Activated T-cell treated with anti-CD3 and anti-CD28 coated beads, Interleukin-2, amount 50 U/mL, for 72 hours (primary cell): ENCODE data around the gene PPM1H. TPM values are rescaled to one million over a fixed set of nuclear protein-coding genes. Genes with fewer than 3 reads are reported as not detected.

ENCODE experiments used
- ATAC-seq, 2 donors: fragments of 150-1000 bp; cut with Tn5 transposase; replicated peaks in 1 of 2; 2 replicates each; pipeline ENCODE4 v1.10.0; 2021; ENCODE audit warnings: moderate library complexity in 2 of 2, mild to moderate bottlenecking in 1 of 2
- DNase-seq, 2 donors: peaks; one replicate each; pipeline ENCODE4 v3.0.0; 2021 to 2022; ENCODE audit warnings: mixed read lengths in 1 of 2
- H3K27ac Mint-ChIP-seq: one replicate; pipeline ENCODE4 v1.8.0; 2022; ENCODE audit warnings: mild to moderate bottlenecking, moderate library complexity, mixed read lengths
- H3K27me3 Mint-ChIP-seq: one replicate; pipeline ENCODE4 v1.8.0; 2022; ENCODE audit warnings: low read depth, mixed read lengths
- H3K36me3 Mint-ChIP-seq, 2 donors: one replicate each; pipeline ENCODE4 v1.8.0; 2022; ENCODE audit warnings: mixed read lengths in 2 of 2, mild to moderate bottlenecking in 1 of 2; ENCODE audit not compliant: insufficient read depth in 2 of 2
- H3K4me1 Mint-ChIP-seq: one replicate; pipeline ENCODE4 v1.8.0; 2022; ENCODE audit warnings: low read depth, mixed read lengths
- H3K4me3 Mint-ChIP-seq, 2 donors: one replicate each; pipeline ENCODE4 v1.8.0; 2022; ENCODE audit warnings: mild to moderate bottlenecking in 2 of 2, mixed read lengths in 2 of 2, moderate library complexity in 2 of 2
- H3K9me3 Mint-ChIP-seq, 2 donors: one replicate each; pipeline ENCODE4 v1.8.0; 2022; ENCODE audit warnings: mixed read lengths in 2 of 2
- total RNA-seq, 2 donors: library from RNA; stranded (reverse); gene quantifications; one replicate each; pipeline ENCODE4 v1.2.3, GENCODE V29; 2022

Gene PPM1H
- total RNA-seq, 2 donors from 2014 or later, result not detected

- peaks cover 13% of the 10 kb centered on the region for H3K4me1 Mint-ChIP-seq
These were observed 3.5 kb downstream of the PPM1H start for GRCh38 chr12:62931477-62931876.

GRCh38 chr12:62930546-62931425 lies 4.2 kb downstream of the PPM1H start:
- Mint-ChIP-seq H3K27ac (no peak overlapping the region), H3K4me3 (no peak overlapping the region), H3K36me3 (peaks cover 0 to 5% of the 10 kb centered on the region in 2 donors), H3K27me3 (peaks cover 50% of the 10 kb centered on the region), H3K9me3 (no peaks in the 10 kb centered on the region), H3K4me1 (peaks cover 13% of the 10 kb centered on the region)
- DNase-seq (no peak), ATAC-seq (no peak)

More at GRCh38 chr12:62931477-62931876, 3.5 kb downstream of the PPM1H start:
- Mint-ChIP-seq H3K9me3 (no peaks in the 10 kb centered on the region), H3K27ac (no peak overlapping the region), H3K36me3 (peaks cover 0 to 5% of the 10 kb centered on the region in 2 donors), H3K4me3 (no peak overlapping the region), H3K27me3 (peaks cover 53% of the 10 kb centered on the region)
- DNase-seq, result no peak
- no peak for ATAC-seq

- ATAC-seq, result no peak
- H3K27ac Mint-ChIP-seq, result no peak overlapping the region
- H3K36me3 Mint-ChIP-seq, result peaks cover 0 to 4% of the 10 kb centered on the region in 2 donors
- H3K4me3 Mint-ChIP-seq, result no peak overlapping the region
- DNase-seq, result no peak
- H3K27me3 Mint-ChIP-seq, result peaks cover 39% of the 10 kb centered on the region
- H3K9me3 Mint-ChIP-seq, result no peaks in the 10 kb centered on the region
- H3K4me1 Mint-ChIP-seq, result peaks cover 7% of the 10 kb centered on the region
These were observed 6.3 kb downstream of the PPM1H start for GRCh38 chr12:62928632-62929031.

GRCh38 chr12:62925680-62926079 lies 9.3 kb downstream of the PPM1H start:
- no peak for ATAC-seq
- H3K9me3 Mint-ChIP-seq, result no peaks in the 10 kb centered on the region
- no peak overlapping the region for H3K4me3 Mint-ChIP-seq
- H3K4me1 Mint-ChIP-seq, result no peaks in the 10 kb centered on the region
- no peaks in the 10 kb centered on the region for H3K36me3 Mint-ChIP-seq
- peaks cover 19% of the 10 kb centered on the region for H3K27me3 Mint-ChIP-seq
- DNase-seq, result no peak
- no peak overlapping the region for H3K27ac Mint-ChIP-seq

- Mint-ChIP-seq H3K9me3 (no peaks in the 10 kb centered on the region), H3K36me3 (no peaks in the 10 kb centered on the region)
- ATAC-seq, result no peak
These were observed 10.9 kb downstream of the PPM1H start for GRCh38 chr12:62924084-62924483.

GRCh38 chr12:62922539-62922938 lies 12.4 kb downstream of the PPM1H start:
- DNase-seq, result no peak
- ATAC-seq, result no peak
- no peak overlapping the region for H3K4me3 Mint-ChIP-seq
- peaks cover 5% of the 10 kb centered on the region for H3K27me3 Mint-ChIP-seq
- H3K4me1 Mint-ChIP-seq, result no peaks in the 10 kb centered on the region
- H3K9me3 Mint-ChIP-seq, result no peaks in the 10 kb centered on the region
- no peaks in the 10 kb centered on the region for H3K36me3 Mint-ChIP-seq
- H3K27ac Mint-ChIP-seq, result no peak overlapping the region

More at GRCh38 chr12:62924084-62924483, 10.9 kb downstream of the PPM1H start:
- H3K4me1 Mint-ChIP-seq, result no peaks in the 10 kb centered on the region
- no peak overlapping the region for H3K4me3 Mint-ChIP-seq
- no peak overlapping the region for H3K27ac Mint-ChIP-seq
- H3K27me3 Mint-ChIP-seq, result peaks cover 6% of the 10 kb centered on the region
- DNase-seq, result no peak

GRCh38 chr12:62919838-62920237 lies 15.1 kb downstream of the PPM1H start:
- H3K4me1 Mint-ChIP-seq, result no peaks in the 10 kb centered on the region
- no peak overlapping the region for H3K4me3 Mint-ChIP-seq
- no peak for DNase-seq
- H3K36me3 Mint-ChIP-seq, result no peaks in the 10 kb centered on the region
- no peaks in the 10 kb centered on the region for H3K9me3 Mint-ChIP-seq
- H3K27ac Mint-ChIP-seq, result no peak overlapping the region
- H3K27me3 Mint-ChIP-seq, result peaks cover 6% of the 10 kb centered on the region
- ATAC-seq, result no peak

- Mint-ChIP-seq H3K36me3 (no peaks in the 10 kb centered on the region), H3K4me1 (no peaks in the 10 kb centered on the region), H3K4me3 (no peak overlapping the region), H3K27me3 (peaks cover 12% of the 10 kb centered on the region), H3K27ac (no peak overlapping the region), H3K9me3 (no peaks in the 10 kb centered on the region)
- ATAC-seq (no peak), DNase-seq (no peak)
These were observed 17.0 kb downstream of the PPM1H start for GRCh38 chr12:62917926-62918325.

- Mint-ChIP-seq H3K36me3 (no peaks in the 10 kb centered on the region), H3K9me3 (no peaks in the 10 kb centered on the region), H3K4me3 (no peak overlapping the region), H3K27ac (no peak overlapping the region), H3K27me3 (peaks cover 12% of the 10 kb centered on the region), H3K4me1 (no peaks in the 10 kb centered on the region)
- ATAC-seq (no peak), DNase-seq (no peak)
These were observed 18.1 kb downstream of the PPM1H start for GRCh38 chr12:62916632-62917425.

GRCh38 chr12:62915204-62915529 lies 19.8 kb downstream of the PPM1H start:
- ATAC-seq (no peak), DNase-seq (no peak)
- peaks cover 12% of the 10 kb centered on the region for H3K27me3 Mint-ChIP-seq
- no peak overlapping the region for H3K27ac Mint-ChIP-seq
- H3K9me3 Mint-ChIP-seq, result no peaks in the 10 kb centered on the region
- H3K4me3 Mint-ChIP-seq, result no peak overlapping the region
- H3K4me1 Mint-ChIP-seq, result no peaks in the 10 kb centered on the region
- H3K36me3 Mint-ChIP-seq, result no peaks in the 10 kb centered on the region

- Mint-ChIP-seq H3K36me3 (no peaks in the 10 kb centered on the region), H3K9me3 (no peaks in the 10 kb centered on the region), H3K27ac (no peak overlapping the region), H3K27me3 (peaks cover 18% of the 10 kb centered on the region), H3K4me3 (no peak overlapping the region), H3K4me1 (no peaks in the 10 kb centered on the region)
- DNase-seq (no peak), ATAC-seq (no peak)
These were observed 20.3 kb downstream of the PPM1H start for GRCh38 chr12:62914443-62915203.

GRCh38 chr12:62913380-62913779 lies 21.6 kb downstream of the PPM1H start:
- Mint-ChIP-seq H3K27ac (no peak overlapping the region), H3K4me1 (no peaks in the 10 kb centered on the region), H3K36me3 (no peaks in the 10 kb centered on the region), H3K27me3 (peaks cover 23% of the 10 kb centered on the region), H3K9me3 (no peaks in the 10 kb centered on the region), H3K4me3 (no peak overlapping the region)
- no peak for ATAC-seq
- DNase-seq, result no peak

GRCh38 chr12:62912644-62913043 lies 22.3 kb downstream of the PPM1H start:
- DNase-seq, result no peak
- no peak overlapping the region for H3K4me3 Mint-ChIP-seq
- H3K4me1 Mint-ChIP-seq, result no peaks in the 10 kb centered on the region
- H3K27ac Mint-ChIP-seq, result no peak overlapping the region
- H3K36me3 Mint-ChIP-seq, result no peaks in the 10 kb centered on the region
- peaks cover 19% of the 10 kb centered on the region for H3K27me3 Mint-ChIP-seq
- no peaks in the 10 kb centered on the region for H3K9me3 Mint-ChIP-seq
- no peak for ATAC-seq
